Right lung (tissue), 10 donors: Measurements from ENCODE around the gene PRR15. TPM values are rescaled to one million over a fixed set of nuclear protein-coding genes. Genes with fewer than 3 reads are reported as not detected.
A peak's percentile ranks its signal among the peaks of the same experiment; 100 is the strongest.
"Not testable (repeated sequence)": the region's sequence is repeated elsewhere in the genome, so short reads cannot be mapped to it uniquely, and the experiment has no call there.

Source experiments
- DNase-seq, 2 donors: peaks; one replicate each; pipeline ENCODE4 v3.0.0-alpha.2; 2013
- long read RNA-seq, 8 donors: transcript quantifications; one replicate each; lab custom pipeline, GENCODE V29; 2026
- polyA plus RNA-seq, 5 donors: library from polyadenylated mRNA; unstranded; fragments of 120-200 nt; gene quantifications; one replicate each; pipeline versions ENCODE4 v1.2.1 to v1.2.3, GENCODE V29; 2013; ENCODE audit warnings: inconsistent platforms in 1 of 5, low replicate concordance in 1 of 5; ENCODE audit not compliant: insufficient read length in 5 of 5, insufficient read depth in 1 of 5

Gene PRR15, protein sequence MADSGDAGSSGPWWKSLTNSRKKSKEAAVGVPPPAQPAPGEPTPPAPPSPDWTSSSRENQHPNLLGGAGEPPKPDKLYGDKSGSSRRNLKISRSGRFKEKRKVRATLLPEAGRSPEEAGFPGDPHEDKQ
- under 1 TPM; 0.10 to 0.40 (median 0.28) TPM for polyA plus RNA-seq
- long read RNA-seq, donor 1 = 0 reads
- long read RNA-seq, donor 2 = 0 reads
- long read RNA-seq, donor 3 = 0 reads
- long read RNA-seq, donor 4 = 0 reads
- long read RNA-seq, donor 5 = 0 reads
- long read RNA-seq, donor 6 = 0 reads
- long read RNA-seq, donor 7 = 0 reads
- long read RNA-seq, donor 8 = 0 reads

GRCh38 chr7:29563590-29564495, at the start of gene PRR15:
Gene PRR15 (plus strand): TSS chr7:29563835. CDS start chr7:29566330, 2,495 bp downstream.
- DNase-seq = peak in 1 of 2 donors; percentile 10

GRCh38 chr7:29516491-29516890, 47.1 kb upstream of the PRR15 start:
- peak; percentile 4 for DNase-seq

GRCh38 chr7:29518616-29519015, 45.0 kb upstream of the PRR15 start:
- DNase-seq = no peak

- no peak for DNase-seq
Observed at GRCh38 chr7:29523728-29524127, 39.9 kb upstream of the PRR15 start.

DNA sequence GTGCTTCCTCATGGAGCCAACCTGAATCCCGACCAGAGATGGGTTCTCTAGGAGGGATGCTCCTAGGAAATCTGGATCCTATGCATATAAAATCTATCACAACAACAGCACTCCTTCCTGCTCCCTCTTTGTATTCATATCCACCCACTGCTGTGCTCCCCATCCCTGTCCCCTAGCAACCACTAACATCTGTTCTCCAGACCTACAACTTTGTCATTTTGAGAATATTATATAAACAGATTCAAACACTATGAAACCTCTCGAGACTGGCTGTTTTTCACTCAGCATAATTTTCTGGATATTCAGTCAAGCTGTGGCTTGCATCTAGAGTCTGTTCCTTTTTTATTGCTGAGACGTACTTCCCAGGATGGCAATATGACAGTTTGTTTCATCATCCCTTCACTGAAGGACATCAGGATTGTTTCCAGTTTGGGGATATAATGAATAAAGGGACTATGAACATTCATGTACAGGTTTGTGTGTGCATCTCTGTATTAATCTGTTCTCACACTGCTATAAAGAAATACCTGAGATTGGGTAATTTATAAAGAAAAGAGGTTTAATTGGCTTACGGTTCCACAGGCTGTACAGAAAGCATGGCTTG, 36.0 kb upstream of the PRR15 start:
- DNase-seq = no peak

- not testable (repeated sequence) for DNase-seq
Observed at GRCh38 chr7:29528526-29528925, 35.1 kb upstream of the PRR15 start.

- DNase-seq = no peak
Observed at GRCh38 chr7:29538389-29538788, 25.2 kb upstream of the PRR15 start.

DNA sequence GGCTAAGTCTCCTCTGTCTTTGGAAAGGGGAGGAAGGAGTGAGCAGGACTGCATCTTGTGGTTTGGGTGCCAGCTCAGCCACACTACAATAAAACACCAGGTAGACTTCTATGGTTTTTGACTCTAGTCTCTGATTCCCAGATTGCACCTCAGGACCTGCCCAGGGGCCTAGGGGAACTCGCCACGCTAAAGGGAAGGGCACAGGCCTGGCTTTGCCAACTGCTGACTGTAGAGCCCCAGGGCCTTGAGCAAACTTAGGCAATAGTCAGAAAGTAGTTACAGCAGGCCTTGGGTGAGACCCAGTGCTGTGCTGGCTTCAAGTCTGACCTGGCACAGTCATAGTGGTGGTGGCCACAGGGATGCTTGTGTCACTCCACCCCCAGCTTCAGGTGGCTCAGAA, 24.2 kb upstream of the PRR15 start:
- no peak for DNase-seq

- no peak for DNase-seq
Observed at GRCh38 chr7:29547421-29547820, 16.2 kb upstream of the PRR15 start.

GRCh38 chr7:29548823-29549222, 14.8 kb upstream of the PRR15 start:
- DNase-seq = no peak

DNA sequence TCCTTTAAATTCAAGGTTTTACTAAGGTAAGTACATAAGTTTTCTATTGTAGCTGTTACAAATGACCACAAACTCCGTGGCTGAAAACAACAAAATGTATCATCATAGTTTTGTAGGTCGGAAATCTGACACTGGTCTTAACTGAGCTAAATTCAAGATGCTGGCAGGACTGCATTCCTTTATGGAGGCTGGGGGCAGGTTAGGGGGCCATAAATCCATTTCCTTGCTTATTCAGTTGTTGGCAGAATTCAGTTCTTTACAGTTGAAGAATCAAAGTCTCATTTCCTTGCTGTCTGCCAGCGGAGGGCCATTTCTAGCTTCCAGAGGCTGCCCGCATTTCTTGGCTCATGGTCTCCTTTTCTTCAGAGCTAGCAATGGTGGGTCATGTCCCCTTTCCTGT, 11.2 kb upstream of the PRR15 start:
- DNase-seq = no peak

DNA sequence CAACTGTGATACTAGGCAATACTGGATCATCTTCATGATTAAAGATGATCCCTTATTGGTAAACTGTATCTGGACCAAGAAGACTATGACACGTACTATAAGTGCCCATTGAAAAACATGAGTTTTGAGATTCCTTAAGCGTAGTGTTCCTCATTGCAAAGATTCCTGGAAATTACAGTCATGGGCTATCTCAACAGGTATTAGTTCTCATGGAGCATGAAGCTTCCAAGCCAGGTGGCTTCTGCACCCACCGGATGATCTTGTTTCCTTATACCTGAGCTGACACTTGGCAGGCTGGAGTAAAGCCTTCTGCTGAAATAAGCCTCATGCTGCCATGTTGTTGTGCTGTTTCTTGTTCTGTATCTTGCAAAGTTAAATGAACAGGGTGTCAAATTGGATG, 8.6 kb upstream of the PRR15 start:
- no peak for DNase-seq

DNA sequence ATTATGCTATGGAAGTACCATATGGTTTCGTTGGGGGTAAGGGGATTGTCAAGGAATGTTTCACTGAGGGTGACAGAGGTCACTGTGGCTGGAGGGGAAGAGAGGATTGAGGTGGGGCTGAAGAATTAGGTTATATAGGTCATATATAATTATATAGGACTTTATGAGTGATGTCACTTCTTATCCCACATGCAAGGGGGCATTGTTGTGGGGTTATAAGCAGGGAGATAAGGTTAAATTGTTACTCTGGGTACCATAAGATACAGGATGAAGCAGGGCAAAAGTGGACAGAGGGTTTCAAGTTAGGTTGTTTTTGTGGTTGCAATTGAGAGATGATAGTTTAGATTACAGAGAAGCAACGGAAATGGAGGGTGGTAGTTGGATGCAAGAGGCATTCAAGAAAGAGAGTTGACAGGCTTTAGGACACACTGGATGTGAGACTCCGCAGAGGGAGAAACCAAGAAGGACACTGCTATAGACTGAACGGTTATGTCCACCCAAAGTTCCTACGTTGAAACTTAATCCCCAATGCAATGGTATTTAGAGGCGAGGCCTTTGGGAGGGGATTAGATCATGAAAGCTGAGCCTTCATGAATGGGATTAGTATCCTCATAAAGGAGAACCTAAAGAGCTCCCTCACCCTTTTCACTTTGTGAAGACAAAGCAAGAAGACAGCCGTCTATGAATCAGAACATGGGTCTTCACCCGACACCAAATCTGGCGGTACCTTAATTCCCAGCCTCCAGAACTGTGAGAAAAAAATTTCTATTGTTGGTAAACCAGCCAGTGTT, 7.0 kb upstream of the PRR15 start:
- no peak for DNase-seq

- DNase-seq = no peak
Observed at GRCh38 chr7:29557954-29558353, 5.7 kb upstream of the PRR15 start.

DNA sequence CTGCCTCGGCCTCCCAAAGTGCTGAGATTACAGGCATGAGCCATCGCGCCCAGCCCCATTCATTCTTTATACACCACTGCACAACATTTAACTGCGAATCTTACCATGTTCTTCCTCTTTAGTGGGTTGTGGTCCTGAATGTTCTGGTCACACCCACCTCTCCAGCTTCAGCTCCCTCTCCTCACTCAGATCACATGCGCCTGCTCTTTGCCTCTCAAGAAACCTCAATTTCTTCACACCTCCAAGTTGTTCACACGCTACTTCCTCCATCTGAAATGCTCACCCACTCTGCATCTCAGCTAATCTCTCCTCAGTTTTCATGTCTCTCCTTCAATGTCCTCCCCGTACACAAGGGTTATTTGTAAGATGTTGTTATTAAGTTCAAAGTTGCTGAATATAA, 2.4 kb upstream of the PRR15 start:
- DNase-seq = no peak

DNA sequence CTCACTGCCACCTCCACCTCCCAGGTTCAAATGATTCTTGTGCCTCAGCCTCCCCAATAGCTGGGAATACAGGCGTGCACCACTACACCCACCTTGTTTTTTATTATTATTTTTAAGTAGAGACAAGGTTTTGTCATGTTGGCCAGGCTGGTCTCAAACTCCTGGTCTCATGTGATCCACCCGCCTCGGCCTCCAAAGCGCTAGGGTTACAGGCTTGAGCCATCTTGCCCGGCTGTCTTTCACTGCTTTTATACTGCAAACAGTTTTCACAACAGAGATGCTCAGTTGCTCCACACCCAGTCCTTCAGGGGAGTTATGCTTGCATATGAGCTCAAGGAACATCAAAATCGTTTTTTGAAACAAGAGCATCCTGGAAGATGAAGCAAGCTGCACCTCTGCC, 1.3 kb upstream of the PRR15 start:
- no peak for DNase-seq

GRCh38 chr7:29564496-29565223, 1.0 kb downstream of the PRR15 start:
- peak in 1 of 2 donors; percentile 25 for DNase-seq

DNA sequence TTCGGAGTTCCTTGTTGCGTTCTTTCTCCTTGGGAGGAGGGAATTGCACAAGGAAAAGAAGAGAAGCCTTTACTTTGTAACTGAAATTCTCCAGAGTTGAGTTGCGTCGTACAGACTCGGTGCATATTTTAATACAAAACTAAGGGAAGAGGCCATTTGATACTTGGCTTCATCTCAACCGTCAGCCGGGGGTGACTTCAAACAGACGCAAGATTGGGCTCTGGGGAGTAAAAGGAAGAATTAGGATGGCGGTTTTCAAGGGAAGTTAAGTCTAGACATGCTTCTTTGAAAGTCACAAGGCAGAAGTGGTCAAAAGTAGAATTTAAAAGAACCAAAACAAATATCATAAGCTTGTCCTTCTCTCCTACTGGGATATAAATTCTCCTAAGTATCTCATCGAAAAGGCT, 1.6 kb downstream of the PRR15 start:
- no peak for DNase-seq

DNA sequence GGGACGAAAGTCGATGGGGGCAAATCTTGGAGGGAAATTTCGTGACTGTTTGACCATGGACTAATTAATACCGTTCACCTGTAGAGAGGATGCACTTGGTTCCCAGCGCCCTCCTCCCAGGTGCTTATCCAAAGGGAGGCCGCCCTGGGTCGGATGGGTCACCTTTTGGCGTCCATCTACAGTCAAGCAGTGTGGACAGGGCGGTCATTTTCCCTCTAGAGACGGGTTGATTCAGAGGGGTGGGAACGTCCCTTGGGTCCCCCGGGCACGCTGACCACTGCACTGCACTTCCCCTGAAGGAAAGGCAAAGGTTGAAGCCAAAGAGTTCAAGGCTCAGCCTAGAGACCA, 2.0 kb downstream of the PRR15 start:
- no peak for DNase-seq

- DNase-seq = no peak
Observed at GRCh38 chr7:29565982-29566746, 2.5 kb downstream of the PRR15 start.
